AG08396 (cell line): ENCODE measurements around the gene CDK5RAP1.
"Not testable (repeated sequence)": the region's sequence is repeated elsewhere in the genome, so short reads cannot be mapped to it uniquely, and the experiment has no call there.

Source experiments
- DNase-seq: peaks from one replicate; pipeline ENCODE4 v3.0.0; 2012; ENCODE audit warnings: low spot score, mixed read lengths

The CDK5RAP1 gene

DNA sequence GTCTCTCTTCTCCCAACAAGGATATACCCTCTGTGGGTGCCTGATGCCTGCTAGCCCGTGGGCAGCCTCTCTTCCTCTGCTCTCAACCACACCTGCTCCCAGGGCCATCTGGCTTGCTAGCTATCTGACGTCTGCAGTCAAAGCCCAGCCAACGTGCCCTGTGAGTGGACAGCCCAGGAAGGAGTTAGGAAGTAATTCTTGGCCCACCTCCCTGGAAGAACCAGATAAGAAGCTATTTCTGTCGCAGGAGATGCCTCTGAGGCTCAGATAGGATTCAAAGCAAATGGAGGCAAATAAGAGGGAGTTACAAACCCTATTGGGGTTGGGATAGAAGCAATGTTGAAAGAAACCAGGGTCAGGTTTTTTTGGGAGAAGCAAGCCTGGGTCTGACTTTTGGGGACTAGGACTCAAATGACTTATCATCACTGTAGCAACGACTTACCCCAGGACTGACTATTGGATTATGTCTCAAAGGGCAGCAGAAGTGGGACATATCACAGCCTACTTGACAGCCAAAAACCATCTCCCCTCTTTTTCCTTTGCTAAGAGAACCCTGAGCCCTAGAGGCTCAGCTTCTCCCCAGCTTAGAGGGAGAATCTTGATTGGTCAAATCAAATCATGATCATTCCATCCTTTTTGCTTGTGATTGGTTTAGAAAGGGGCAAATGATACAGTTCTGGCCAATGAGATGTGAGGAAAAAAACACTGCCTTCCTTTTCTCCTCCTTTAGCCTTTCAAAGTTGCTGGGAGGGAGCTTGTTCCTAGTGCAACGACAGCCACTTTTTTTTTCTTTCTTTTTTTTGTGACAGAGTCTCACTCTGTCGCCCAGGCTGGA is 18.0 kb upstream of the CDK5RAP1 start:
- no peak for DNase-seq

DNA sequence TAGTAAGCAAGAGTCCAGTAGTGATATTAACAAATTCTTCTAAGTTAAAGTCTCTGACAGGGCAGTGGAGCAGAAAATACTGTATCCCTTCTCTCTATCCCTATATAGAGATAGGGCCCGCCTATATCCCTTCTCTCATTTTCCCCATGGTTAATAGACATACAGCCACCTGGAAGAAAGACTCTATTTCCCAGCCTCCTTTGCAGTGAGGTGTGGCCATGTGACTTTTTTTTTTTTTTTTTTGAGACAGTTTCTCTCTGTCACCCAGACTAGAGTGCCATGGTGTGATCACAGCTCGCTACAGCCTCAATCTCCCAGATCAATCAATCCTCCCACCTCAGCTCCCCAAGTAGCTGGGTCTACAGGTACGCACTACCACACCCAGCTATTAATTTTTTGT is 16.7 kb upstream of the CDK5RAP1 start:
- DNase-seq: no peak

DNA sequence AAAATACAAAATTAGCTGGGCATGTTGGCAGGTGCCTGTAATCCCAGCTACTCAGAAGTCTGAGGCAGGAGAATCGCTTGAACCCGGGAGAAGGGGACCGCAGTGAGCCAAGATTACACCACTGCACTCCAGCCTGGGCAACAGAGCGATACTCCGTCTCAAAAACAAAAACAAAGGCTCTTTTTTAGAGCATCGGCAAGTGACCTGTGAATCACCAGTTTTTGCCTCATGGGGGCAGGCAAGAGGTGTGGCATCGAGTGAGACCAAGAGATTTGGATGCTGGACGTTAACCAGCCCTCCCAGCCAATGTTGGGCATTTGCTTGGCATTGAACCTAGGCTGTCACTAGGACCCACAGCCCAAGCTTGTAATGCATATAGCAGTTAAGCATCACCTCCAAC is 14.6 kb upstream of the CDK5RAP1 start:
- peak; percentile 68 for DNase-seq

DNA sequence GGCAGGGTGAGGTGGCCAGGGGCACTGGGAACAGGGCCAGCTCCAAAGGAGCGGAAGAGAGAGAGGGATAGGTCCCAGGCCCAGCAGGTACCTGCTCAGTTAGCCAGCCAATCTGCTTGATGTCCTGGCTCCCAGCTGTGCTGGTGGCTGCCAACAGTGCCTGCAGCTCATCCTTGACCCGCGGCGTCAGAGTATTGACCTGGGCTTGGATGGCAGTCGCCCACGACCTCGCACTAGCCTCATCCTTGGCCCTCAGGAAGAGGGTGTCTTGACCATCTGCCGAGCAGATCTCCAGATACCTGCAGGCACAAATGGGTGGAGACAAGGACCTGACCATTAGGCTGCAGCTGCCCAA is 11.1 kb upstream of the CDK5RAP1 start:
- DNase-seq: no peak

DNA sequence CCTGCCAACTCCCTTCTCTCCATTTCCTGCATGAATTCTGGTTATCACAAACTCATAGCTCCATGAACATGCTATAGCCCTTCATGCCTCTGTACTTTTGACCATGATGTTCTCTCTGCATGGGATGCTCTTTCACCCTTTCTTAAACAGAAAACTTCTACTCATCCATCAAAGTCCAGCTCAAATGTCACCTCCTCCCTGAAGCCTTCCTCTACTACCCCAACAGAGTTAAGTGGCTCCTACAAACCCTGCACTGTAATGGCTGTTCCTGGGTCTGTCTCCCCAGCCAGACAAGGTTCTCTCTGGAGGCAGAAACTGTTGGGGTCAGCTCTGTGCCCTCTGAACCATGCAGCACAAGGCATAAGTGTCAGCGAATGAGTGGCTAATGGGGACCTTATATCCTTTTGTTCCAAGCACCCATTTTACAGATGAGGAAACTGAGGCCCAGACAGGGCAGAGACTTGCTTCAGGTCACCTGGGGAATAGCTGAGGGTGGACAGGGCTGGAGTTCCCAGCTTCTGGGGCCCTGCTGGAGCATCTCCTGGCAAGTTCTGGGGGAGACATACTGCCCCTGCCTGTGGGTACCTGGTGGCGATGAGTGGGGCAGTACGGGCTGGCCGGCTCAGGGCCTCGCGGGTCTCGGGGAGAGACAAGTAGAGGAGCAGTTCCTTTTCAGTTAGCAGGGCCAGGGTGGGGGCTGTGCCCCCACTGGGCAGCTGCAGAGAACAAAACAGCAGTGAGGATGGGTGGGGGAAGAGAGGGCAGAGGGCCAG is 10.6 kb upstream of the CDK5RAP1 start:
- no peak for DNase-seq

DNA sequence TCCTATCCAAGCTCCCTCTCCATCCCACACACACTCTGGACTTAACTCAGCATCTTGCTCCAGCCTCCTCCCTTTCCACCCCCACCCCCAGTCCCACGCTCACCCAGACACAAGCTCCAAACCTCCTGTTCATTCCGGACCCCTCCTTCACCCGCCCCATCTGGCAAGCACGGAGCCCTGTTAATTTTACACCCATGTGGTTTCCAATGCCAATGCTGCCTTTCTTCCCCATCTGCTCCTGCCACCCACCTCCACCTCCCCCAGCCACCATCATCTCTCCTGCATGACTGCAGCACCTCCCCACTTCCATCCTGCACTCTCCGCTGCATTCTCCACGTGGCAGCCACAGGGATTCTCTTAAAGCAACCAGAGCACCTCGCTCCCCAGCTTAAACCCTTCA is 9.9 kb upstream of the CDK5RAP1 start:
- DNase-seq: no peak

DNA sequence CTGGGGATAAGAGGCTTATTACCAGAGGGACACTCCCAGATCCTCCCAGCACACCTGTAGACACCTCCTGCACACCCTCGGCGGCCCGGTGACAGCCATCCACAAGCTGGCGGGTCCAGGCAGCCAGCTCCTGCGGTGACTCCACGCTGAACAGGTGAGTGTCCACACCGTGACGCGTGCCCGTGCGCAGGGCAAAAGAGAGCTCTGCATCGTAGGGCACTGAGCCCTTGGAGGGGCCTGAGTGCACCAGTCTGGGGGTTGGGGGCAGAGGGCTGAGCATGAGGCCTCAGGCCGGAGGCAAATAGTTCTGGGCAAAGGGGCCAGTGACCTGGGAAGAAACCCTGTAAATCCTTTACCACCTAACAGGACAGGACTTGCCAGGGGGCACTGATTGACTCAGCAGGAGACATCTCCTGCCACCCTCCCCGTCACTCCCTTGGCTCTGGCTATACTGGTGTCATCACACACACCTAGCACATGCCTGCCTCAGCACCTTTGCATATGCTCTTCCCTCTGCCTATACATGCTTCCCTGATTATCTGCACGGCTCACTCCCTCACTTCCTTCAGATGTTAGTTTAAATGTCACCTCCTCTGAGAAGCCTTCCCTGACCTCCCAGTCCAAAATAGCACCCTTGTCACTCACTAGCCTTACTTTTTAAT is 8.9 kb upstream of the CDK5RAP1 start:
- DNase-seq: no peak

DNA sequence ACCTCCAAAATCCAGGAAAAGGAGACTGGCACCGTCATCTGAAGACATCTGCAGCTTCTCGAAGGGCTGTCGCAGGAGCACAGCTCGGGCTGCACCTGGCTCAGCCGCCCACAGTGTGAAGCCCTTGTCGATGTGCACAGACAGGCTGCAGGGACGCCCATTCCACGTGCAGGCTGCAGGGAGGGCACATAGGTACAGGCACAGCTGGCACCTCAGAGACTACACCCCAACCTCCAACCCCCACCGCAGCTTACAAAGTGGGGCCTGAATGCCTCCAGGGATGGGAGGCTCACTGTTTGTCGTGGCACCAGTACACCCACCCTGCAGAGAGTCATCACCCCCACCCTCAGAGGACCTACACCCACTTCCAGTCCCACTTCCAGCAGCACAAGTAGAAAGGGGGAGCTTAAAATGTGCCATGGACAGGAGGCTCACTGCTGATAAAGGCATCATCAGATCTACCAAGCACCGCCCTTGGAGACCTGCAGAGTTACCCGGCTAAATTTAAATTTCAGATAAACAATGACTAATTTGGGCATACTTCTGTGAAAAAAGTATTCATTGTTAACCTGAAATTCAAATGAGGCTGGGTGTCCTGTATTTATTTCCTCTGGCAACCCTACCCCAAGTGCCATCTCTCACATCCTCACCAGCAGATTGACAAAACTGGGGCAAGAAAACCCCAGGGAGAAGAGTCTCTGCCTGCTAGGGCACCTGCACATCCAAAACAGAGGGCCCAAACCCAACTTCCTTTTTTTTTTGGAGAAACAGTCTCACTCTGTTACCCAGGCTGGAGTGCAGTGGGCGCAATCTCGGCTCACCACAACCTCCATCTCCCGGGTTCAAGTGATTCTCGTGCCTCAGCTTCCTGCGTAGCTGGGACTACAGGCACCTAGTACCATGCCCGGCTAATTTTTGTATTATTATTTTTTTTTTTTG is 7.7 kb upstream of the CDK5RAP1 start:
- DNase-seq: no peak

DNA sequence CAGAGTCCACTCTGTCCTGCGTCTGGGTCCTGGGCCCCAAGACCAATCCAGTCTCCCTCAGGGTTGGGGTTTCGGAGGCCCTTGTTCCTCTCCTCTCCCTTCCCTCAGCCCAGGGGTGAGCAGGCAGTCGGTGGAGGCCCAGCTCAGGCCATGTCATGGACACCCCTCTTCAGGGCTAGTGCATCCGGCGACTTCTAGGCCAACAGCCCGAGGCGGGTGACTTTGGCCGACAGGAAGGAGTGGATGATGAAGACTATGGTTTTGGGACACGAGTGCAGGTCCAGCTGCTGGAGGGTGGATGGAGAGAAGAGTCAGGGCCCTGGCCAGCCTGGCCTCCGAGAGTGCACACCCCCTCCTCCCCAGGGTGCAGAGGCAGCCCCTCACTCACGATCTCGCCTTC is 7.0 kb upstream of the CDK5RAP1 start:
- DNase-seq: no peak

DNA sequence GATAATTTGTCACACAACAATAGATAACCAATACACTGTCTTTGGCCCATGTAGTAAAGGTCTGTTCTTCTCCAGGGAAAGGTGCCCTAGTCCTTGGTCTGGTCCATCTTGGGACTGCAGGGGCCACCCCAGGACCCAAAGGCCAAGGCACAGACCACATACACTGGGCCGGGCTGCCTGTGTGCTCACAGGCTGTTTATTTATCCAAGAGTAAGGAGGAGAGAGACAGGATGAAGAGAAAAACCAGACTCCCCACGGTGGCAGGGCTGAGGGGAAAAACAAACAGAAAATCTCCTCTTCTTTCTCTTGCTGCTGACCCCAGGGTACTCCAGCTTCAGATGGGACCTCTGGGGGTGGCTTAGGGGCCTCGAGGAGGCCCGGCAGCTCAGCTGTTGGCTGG is 6.5 kb upstream of the CDK5RAP1 start:
- DNase-seq: no peak

DNA sequence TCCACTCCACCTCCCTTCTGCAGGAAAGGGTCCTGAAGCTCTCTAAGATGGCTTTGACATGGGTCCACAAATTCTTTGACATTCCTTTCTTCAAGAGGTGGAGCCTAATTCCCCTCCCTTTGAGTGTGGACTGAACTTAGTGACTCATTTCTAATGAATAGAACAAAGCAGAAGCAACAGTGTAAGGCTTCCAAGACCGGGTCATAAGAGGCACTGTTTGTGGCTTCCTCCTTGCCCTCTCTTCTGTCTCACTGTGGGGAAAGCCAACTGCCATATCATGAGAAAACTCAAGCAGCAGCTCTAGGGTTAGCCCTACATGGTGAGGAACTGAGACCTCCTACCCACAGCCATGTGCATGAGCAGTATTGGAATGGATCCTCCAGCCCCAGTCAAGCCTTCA is 5.9 kb upstream of the CDK5RAP1 start:
- DNase-seq: no peak

DNA sequence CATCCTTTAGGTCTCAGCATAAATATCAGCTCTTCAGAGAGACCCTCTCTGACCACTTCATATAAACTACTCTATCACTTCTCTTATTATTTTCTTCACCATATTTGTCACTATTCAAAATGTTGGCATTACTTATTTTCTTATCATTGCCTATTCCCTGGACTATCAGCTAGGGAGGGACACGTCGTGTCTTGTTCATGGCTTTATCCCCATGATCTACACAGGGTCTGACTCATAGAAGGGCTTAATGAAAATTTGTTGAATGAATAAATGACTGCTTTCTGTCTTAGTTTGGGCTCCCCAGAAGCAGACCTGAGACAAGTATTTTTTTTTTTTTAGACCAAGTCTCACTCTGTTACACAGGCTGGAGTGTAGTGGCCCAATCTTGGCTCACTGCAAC is 3.0 kb upstream of the CDK5RAP1 start:
- no peak for DNase-seq

DNA sequence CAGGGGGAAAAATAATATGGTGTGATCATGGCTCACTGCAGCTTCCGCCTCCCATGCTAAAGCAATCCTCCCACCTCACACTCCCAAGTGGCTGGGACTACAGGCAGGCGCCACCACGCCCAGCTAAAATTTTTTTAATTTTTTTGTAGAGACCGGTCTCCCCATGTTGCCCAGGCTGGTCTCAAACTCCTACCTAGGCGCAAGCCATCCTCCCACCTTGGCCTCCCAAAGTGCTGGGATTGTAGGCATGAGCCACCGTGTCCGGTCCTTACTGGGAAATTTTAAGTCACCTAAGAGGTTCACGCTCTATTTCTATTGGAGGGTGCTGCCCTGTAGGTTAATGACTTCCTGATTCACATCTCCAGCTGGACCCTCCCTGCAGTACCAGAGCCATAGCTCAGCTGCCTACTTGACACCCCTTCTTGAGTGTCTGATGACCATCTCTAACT is 626 bp upstream of the CDK5RAP1 start:
- no peak for DNase-seq

DNA sequence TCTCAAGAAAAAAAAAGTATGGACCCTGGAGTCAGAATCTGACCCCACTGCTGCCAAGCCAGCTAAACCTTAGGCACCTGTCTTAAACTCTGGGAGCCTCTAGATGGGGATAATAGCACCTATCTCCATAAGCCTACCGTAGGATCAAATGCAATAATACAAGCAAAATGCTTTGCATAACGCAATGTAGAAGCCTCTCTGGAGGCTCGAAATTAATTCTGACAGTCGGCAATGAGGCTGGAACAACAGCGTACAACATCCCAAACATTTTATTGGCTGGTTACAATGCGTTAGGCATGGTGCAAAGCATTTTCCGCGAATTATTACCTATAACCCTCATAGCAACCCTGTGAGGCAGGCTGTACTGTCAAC is 521 bp downstream of the CDK5RAP1 start:
- DNase-seq: no peak

DNA sequence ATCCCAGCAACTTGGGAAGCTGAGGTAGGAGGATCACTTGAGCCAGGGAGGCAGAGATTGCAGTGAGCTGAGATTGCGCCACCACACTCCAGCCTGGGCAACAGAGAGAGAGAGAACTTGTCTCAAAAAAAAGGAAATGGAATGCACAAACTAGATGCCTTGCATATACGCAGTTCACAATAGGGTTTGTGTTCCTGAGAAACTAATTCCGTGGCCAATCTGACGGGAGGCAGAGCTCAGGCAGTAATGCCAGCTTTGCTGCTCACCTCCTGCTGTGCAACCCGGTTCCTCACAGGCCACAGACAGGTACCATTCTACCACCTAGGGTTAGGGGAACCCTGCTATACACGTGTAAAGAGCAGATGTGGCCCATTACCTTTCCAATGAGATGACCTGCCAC is 1.4 kb downstream of the CDK5RAP1 start:
- no peak for DNase-seq

DNA sequence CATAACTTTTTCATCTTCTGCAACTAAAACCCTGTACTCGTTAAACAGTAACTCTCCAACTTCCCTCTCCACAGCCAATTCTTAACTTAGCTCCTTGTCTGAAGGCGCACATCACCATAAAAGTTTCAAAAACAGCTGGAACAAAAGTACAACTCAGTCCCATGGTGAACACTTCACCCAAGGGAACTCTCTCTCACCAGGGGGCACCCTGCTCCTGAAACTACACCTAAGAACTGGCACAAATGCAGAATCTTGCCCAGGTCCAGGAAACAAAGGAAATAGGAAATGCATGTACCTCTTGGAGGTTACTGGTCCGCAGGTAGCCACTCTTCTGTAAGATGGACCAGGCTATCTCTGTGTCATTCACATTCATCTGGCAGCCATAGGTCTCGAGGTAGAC is 6.6 kb downstream of the CDK5RAP1 start:
- no peak for DNase-seq

DNA sequence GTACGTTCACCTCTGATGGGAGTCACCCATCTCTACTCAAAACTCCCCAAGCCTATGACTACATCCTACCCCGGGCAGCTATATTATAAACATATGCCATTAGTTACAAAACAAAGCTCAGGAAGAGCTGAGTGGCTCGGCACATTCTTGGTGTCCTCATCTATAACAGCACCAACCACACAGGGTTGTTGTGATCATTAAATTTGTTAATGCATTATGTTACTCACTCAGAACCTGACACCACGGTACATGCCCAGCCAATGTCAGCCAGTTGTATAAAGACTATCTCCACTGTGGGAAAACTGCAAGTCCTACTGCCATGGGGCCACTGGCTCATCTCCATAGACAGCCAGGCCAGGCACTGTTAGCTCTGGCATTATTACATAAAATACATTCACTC is 7.7 kb downstream of the CDK5RAP1 start:
- DNase-seq: no peak

DNA sequence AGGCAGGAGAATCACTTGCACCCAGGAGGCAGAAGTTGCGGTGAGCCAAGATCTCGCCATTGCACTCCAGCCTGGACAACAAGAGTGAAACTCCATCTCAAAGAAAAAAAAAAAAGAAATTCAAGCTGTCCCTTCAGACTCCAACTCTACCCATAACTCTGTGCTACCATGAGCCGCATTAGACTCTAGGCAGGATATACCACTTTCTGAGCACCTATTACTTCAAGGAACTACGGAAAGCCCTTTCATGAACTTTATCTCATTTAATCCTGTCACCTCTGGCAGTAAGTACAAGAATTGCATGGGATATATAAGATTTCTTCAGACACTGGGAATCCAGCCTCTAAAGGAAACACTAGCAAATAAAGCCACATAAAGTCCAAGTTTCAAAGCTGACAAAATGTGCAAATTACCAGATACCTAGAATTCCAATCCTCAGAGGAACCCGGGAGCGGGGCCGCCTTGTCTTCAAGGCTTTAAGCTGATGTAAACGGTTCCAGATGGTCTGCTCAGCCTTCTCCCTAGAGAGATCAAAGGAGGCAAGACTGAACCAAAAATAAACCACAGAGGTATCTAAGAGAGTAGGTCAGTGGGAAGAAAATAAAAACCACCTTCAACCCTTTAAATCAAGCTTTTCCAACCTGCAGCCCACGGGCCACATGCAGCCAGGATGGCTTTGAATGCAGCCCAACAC is 9.4 kb downstream of the CDK5RAP1 start:
- peak; percentile 61 for DNase-seq

DNA sequence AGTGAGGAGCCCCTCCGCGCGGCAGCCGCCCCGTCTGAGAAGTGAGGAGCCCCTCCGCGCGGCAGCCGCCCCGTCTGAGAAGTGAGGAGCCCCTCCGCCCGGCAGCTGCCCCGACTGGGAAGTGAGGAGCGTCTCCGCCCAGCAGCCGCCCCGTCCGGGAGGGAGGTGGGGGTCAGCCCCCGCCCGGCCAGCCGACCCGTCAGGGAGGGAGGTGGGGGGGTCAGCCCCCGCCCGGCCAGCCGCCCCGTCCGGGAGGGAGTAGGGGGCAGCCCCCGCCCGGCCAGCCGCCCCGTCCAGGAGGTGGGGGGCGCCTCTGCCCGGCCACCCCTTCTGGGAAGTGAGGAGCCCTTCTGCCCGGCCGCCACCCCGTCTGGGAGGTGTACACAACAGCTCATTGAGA is 12.0 kb downstream of the CDK5RAP1 start:
- DNase-seq: not testable (repeated sequence)

DNA sequence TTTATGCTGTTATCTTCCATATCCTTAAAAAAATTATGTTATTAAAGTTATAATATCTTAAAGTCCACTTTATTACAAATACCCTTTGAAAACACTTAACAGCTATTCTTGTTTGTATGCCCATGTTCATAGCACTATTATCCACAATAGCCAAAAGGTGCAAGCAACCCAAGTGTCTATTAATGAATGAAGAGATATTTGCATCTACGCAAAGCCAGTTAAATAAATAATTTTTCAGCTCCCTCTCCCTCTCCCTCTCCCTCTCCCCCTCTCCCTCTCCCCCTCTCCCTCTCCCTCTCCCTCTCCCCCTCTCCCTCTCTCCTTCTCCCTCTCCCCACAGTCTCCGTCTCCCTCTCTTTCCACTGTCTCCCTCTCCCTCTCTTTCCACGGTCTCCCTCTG is 13.1 kb downstream of the CDK5RAP1 start:
- DNase-seq: no peak

DNA sequence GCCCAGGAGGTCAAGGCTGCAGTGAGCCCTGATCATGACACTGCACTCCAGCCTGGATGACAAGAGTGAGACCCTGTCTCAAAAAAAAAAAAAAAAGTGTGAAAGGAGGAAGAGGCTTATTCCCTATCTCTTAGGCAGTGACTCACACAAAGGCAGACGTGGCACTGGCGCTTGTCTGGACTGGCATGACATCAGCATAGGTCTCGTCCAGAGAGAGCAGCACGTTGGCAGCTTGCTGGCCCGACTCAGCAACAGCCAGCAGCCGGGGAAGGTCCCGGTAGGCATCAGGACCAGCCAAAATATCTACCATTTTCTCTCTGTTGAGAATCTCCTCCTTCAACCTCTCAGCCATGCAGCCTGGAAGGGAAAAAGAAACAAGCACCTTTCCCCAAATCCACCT is 14.1 kb downstream of the CDK5RAP1 start:
- DNase-seq: no peak
